GM18870 (cell line): Measurements from ENCODE around the gene ORM2.
"Not testable (repeated sequence)": the region's sequence is repeated elsewhere in the genome, so short reads cannot be mapped to it uniquely, and the experiment has no call there.

ENCODE experiments used
- ATAC-seq: cut with Tn5 transposase; IDR thresholded peaks from one replicate; pipeline ENCODE4 v1.9.1; 2021; ENCODE audit warnings: moderate library complexity; ENCODE audit not compliant: unreplicated experiment

The ORM2 gene

GRCh38 chr9:114329625-114330022 lies at the start of gene ORM2:
TSS of gene ORM2 (plus strand) at chr9:114329869. CDS start at chr9:114329905, 36 bp downstream.
- not testable (repeated sequence) for ATAC-seq

GRCh38 chr9:114280636-114281472 lies 48.8 kb upstream of the ORM2 start:
- ATAC-seq = no peak

- ATAC-seq = no peak
Observed at GRCh38 chr9:114281473-114282103, 48.1 kb upstream of the ORM2 start.

GRCh38 chr9:114282104-114282485 lies 47.6 kb upstream of the ORM2 start:
- ATAC-seq = no peak

- no peak for ATAC-seq
Observed at GRCh38 chr9:114282507-114282906, 47.2 kb upstream of the ORM2 start.

GRCh38 chr9:114282926-114283325 lies 46.7 kb upstream of the ORM2 start:
- ATAC-seq = no peak

GRCh38 chr9:114283551-114284111 lies 46.0 kb upstream of the ORM2 start:
- no peak for ATAC-seq

- ATAC-seq = no peak
Observed at GRCh38 chr9:114284316-114285060, 45.2 kb upstream of the ORM2 start.

- no peak for ATAC-seq
Observed at GRCh38 chr9:114285166-114285867, 44.4 kb upstream of the ORM2 start.

- ATAC-seq = no peak
Observed at GRCh38 chr9:114286146-114286679, 43.5 kb upstream of the ORM2 start.

- no peak for ATAC-seq
Observed at GRCh38 chr9:114287001-114287762, 42.5 kb upstream of the ORM2 start.

GRCh38 chr9:114287763-114288192 lies 41.9 kb upstream of the ORM2 start:
- ATAC-seq = no peak

GRCh38 chr9:114288193-114289091 lies 41.2 kb upstream of the ORM2 start:
- ATAC-seq = no peak

GRCh38 chr9:114289106-114289505 lies 40.6 kb upstream of the ORM2 start:
- no peak for ATAC-seq

- ATAC-seq = no peak
Observed at GRCh38 chr9:114289571-114290481, 39.8 kb upstream of the ORM2 start.

GRCh38 chr9:114290561-114290986 lies 39.1 kb upstream of the ORM2 start:
- no peak for ATAC-seq

- no peak for ATAC-seq
Observed at GRCh38 chr9:114291064-114291474, 38.6 kb upstream of the ORM2 start.
